Astrocyte (in vitro differentiated cells and primary cell): ENCODE results near the gene DNAH11.

Source experiments
- EZH2 ChIP-seq: IDR thresholded peaks from 2 replicates; pipeline ENCODE4 v1.6.1; 2012; ENCODE audit warnings: mild to moderate bottlenecking, low read length, inconsistent platforms; ENCODE audit not compliant: insufficient read depth
- TF ChIP-seq, protein P1 (sequence below): IDR thresholded peaks from 2 replicates; pipeline ENCODE4 v1.5.1; 2011; ENCODE audit warnings: low read depth, mild to moderate bottlenecking, inconsistent platforms, low read length, moderate library complexity; ENCODE audit not compliant: insufficient read depth

DNA sequence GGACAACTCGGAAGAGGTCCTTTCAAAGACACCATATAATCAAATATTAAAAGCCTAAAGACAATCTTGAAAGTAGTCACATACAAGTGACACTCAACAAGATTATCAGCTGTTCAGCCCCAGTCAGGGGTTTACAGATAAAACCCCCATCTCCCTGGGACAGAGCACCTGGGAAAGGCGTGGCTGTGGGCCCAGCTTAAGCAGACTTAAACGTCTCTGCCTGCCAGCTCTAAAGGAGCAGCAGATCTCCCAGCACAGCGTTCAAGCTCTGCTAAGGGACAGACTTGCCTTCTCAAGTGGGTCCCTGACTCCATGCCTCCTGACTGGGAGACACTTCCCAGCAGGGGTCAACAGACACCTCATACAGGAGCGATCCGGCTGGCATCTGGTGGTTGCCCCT lies 384.9 kb downstream of the DNAH11 start:
- TF ChIP-seq, protein P1, sequence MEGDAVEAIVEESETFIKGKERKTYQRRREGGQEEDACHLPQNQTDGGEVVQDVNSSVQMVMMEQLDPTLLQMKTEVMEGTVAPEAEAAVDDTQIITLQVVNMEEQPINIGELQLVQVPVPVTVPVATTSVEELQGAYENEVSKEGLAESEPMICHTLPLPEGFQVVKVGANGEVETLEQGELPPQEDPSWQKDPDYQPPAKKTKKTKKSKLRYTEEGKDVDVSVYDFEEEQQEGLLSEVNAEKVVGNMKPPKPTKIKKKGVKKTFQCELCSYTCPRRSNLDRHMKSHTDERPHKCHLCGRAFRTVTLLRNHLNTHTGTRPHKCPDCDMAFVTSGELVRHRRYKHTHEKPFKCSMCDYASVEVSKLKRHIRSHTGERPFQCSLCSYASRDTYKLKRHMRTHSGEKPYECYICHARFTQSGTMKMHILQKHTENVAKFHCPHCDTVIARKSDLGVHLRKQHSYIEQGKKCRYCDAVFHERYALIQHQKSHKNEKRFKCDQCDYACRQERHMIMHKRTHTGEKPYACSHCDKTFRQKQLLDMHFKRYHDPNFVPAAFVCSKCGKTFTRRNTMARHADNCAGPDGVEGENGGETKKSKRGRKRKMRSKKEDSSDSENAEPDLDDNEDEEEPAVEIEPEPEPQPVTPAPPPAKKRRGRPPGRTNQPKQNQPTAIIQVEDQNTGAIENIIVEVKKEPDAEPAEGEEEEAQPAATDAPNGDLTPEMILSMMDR = no peak
- TF ChIP-seq EZH2 = no peak
